Epithelial cell of proximal tubule (primary cell): ENCODE results near the gene GFOD2. TPM values are rescaled to one million over a fixed set of nuclear protein-coding genes. Genes with fewer than 3 reads are reported as not detected.

Experiments used
- DNase-seq: peaks from one replicate; pipeline ENCODE4 v3.0.0-alpha.2; 2011; ENCODE audit warnings: low read depth
- H3K4me3 ChIP-seq: 2 replicates; pipeline ENCODE4 v1.5.1; 2011; ENCODE audit warnings: low read depth, mild to moderate bottlenecking, low read length
- CTCF ChIP-seq: conservative IDR thresholded peaks from 2 replicates; pipeline ENCODE4 v1.5.1; 2012; ENCODE audit warnings: low read depth, mild to moderate bottlenecking, low read length
- total RNA-seq: library from RNA; depleted of rRNA; stranded (reverse); fragments of >200 nt; gene quantifications from 2 replicates; pipeline ENCODE4 v1.2.3, GENCODE V29; 2015

GFOD2 gene
- total RNA-seq, 1 donor from 2014 or later, result 16.1 TPM

- no peak overlapping the region for H3K4me3 ChIP-seq
- no peak for TF ChIP-seq CTCF
- DNase-seq, result no peak
Measured at GRCh38 chr16:67734731-67735201, 15.7 kb upstream of the GFOD2 start.

- no peak overlapping the region for H3K4me3 ChIP-seq
- no peak for TF ChIP-seq CTCF
- DNase-seq, result no peak
Measured at GRCh38 chr16:67733734-67734470, 14.8 kb upstream of the GFOD2 start.

GRCh38 chr16:67731753-67732095 is 12.6 kb upstream of the GFOD2 start:
- no peak for TF ChIP-seq CTCF
- DNase-seq, result no peak
- H3K4me3 ChIP-seq, result no peak overlapping the region

- DNase-seq, result no peak
- TF ChIP-seq CTCF, result no peak
- no peak overlapping the region for H3K4me3 ChIP-seq
Measured at GRCh38 chr16:67731071-67731752, 12.1 kb upstream of the GFOD2 start.

- no peak for TF ChIP-seq CTCF
- DNase-seq, result no peak
Measured at GRCh38 chr16:67730326-67730725, 11.2 kb upstream of the GFOD2 start.

GRCh38 chr16:67729636-67730248 is 10.6 kb upstream of the GFOD2 start:
- no peak for DNase-seq

More at GRCh38 chr16:67730326-67730725, 11.2 kb upstream of the GFOD2 start:
- H3K4me3 ChIP-seq, result no peak overlapping the region

More at GRCh38 chr16:67729636-67730248, 10.6 kb upstream of the GFOD2 start:
- no peak for TF ChIP-seq CTCF
- no peak overlapping the region for H3K4me3 ChIP-seq
